HPDE6-E6E7 (cell line): ENCODE measurements around the gene BRD9.
"Not testable (repeated sequence)": the region's sequence is repeated elsewhere in the genome, so short reads cannot be mapped to it uniquely, and the experiment has no call there.

Source experiments
- DNase-seq: peaks from one replicate; pipeline ENCODE4 v3.0.0; 2011; ENCODE audit warnings: missing footprints; ENCODE audit errors: extremely low spot score

The BRD9 gene

GRCh38 chr5:892394-893136 is at the start of gene BRD9, which contains the start of gene TRIP13:
Gene BRD9 (minus strand): TSS chr5:892801. CDS start chr5:892657, 144 bp downstream.
Gene TRIP13 (plus strand): TSS chr5:892884. CDS start chr5:892999, 115 bp downstream.
- peak; percentile 93 for DNase-seq

DNA sequence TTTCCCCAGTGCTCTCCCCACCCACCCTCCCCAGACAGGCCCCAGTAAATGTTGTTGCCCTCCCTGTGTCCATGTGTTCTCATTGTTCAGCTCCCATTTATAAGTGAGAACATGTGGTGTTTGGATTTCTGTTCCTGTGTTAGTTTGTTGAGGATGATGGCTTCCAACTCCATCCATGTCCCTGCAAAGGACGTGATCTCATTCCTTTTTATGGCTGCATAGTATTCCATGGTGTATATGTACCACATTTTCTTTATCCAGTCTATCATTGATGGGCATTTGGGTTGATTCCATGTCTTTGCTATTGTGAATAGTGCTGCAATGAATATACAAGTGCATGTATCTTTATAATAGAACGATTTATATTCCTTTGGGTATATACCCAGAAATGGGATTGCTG is 48.1 kb upstream of the BRD9 start:
- DNase-seq = not testable (repeated sequence)

- DNase-seq = no peak
Observed at GRCh38 chr5:939368-939767, 46.8 kb upstream of the BRD9 start.

- no peak for DNase-seq
Observed at GRCh38 chr5:937151-937924, 44.7 kb upstream of the BRD9 start.

- DNase-seq = no peak
Observed at GRCh38 chr5:936149-937144, 43.8 kb upstream of the BRD9 start.

GRCh38 chr5:935510-936084 is 43.0 kb upstream of the BRD9 start:
- DNase-seq = no peak

- not testable (repeated sequence) for DNase-seq
Observed at GRCh38 chr5:934381-934967, 41.9 kb upstream of the BRD9 start.

- not testable (repeated sequence) for DNase-seq
Observed at GRCh38 chr5:933951-934350, 41.4 kb upstream of the BRD9 start.

- DNase-seq = no peak
Observed at GRCh38 chr5:933251-933861, 40.8 kb upstream of the BRD9 start.

- no peak for DNase-seq
Observed at GRCh38 chr5:932628-933250, 40.1 kb upstream of the BRD9 start.

DNA sequence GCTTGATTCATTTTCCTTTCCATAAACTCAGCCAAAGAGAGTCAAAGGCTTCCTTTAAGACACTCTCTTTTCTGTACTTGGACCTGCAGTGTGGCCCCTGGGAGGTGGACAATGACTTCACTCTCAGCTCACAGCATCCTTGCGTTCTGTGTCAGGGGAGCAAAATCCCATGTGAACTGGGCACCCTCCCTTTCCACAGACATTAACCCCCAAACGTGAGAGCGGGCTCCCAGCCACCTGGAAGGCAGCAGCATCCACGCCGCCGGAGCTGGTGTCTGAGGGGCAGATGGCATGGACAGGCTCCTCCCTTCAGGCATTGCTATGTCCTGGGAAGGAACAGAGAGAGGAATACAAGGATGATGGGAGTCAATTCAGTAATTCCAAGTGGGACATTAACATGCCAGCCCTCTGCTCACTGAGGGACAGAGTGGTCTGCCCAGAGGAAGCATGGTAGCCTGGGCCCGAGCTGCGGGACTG is 39.6 kb upstream of the BRD9 start:
- no peak for DNase-seq

GRCh38 chr5:931570-932145 is 39.1 kb upstream of the BRD9 start:
- DNase-seq = no peak

DNA sequence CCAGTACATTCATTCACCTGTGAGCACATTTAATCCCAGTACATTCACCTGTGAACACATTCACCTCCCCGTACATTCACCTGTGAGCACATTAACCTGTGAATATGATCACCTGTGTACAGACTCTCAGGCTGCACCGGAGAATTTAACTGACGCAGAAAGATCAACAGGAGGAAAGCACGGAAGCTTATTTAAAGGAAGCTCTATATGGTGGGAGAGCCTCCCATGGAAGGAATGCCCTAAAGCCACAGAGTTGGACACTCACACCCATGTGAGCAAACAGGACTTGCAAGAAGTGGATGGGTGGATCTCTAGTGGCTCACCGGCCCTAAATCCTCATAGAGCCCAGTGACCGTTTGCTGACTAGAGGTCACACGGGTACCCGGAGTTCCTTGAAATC is 38.3 kb upstream of the BRD9 start:
- no peak for DNase-seq

GRCh38 chr5:929596-929995 is 37.0 kb upstream of the BRD9 start:
- no peak for DNase-seq

DNA sequence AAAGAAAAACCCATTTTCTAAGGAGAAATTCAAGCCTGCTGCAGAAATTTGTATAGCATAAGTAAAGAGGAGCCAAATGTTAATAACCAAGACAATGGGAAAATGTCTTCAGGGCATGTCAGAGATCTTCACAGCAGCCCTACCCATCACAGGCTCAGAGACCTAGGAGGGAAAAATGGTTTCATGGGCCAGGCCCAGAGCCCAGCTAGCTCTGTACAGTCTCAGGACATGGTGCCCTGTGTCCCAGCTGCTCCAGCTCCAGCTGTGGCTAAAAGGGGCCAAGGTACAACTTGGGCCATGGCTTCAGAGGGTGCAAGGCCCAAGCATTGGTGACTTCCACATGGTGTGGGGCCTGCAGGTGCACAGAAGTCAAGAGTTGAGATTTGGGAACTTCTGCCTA is 36.6 kb upstream of the BRD9 start:
- not testable (repeated sequence) for DNase-seq

- no peak for DNase-seq
Observed at GRCh38 chr5:927172-928015, 34.8 kb upstream of the BRD9 start.

- DNase-seq = no peak
Observed at GRCh38 chr5:926417-927171, 34.0 kb upstream of the BRD9 start.
